CD8-positive, alpha-beta memory T cell (primary cell): Measurements from ENCODE around the gene PSMB4. TPM values are rescaled to one million over a fixed set of nuclear protein-coding genes. Genes with fewer than 3 reads are reported as not detected.

Source experiments
- CTCF ChIA-PET: fragments of 350-600 bp; sonication (Branson Sonifier 250); formaldehyde crosslinking; loops from one replicate; lab custom pipeline; 2021; ENCODE audit warnings: antibody characterized with exemption; lab: Charles Lee
- POLR2A ChIA-PET: fragments of 350-600 bp; sonication (Branson Sonifier 250); formaldehyde crosslinking; loops from one replicate; lab custom pipeline; 2021; ENCODE audit warnings: antibody characterized with exemption; lab: Charles Lee
- DNase-seq, 5 donors: peaks; one replicate each; pipeline versions ENCODE4 v3.0.0 to v3.0.0-alpha.2; 2020 to 2022; ENCODE audit warnings: mixed read lengths in 1 of 5
- H3K27ac ChIP-seq: one replicate; pipeline ENCODE4 v1.7.0; 2013; ENCODE audit warnings: low read depth, mild to moderate bottlenecking, low read length, moderate library complexity
- H3K27me3 ChIP-seq: 2 replicates; pipeline ENCODE4 v1.7.0; 2013; ENCODE audit warnings: low read length, mild to moderate bottlenecking; ENCODE audit not compliant: insufficient read depth, poor library complexity, severe bottlenecking
- H3K36me3 ChIP-seq: 2 replicates; pipeline ENCODE4 v1.7.0; 2013; ENCODE audit warnings: mild to moderate bottlenecking, low read length, moderate library complexity; ENCODE audit not compliant: insufficient read depth
- H3K4me1 ChIP-seq: 2 replicates; pipeline ENCODE4 v1.7.0; 2013; ENCODE audit warnings: mild to moderate bottlenecking, low read length, moderate library complexity; ENCODE audit not compliant: insufficient read depth
- H3K4me3 ChIP-seq: 2 replicates; pipeline ENCODE4 v1.7.0; 2013; ENCODE audit warnings: mild to moderate bottlenecking, low read length
- H3K9me3 ChIP-seq: 2 replicates; pipeline ENCODE4 v1.7.0; 2013; ENCODE audit warnings: mild to moderate bottlenecking, low read length
- H3K27ac Mint-ChIP-seq, 8 donors: one replicate each; pipeline ENCODE4 v1.8.0; 2020 to 2021; ENCODE audit warnings: mixed read lengths in 8 of 8, mild to moderate bottlenecking in 6 of 8, inconsistent platforms in 3 of 8, moderate library complexity in 3 of 8
- H3K27me3 Mint-ChIP-seq, 2 donors: one replicate each; pipeline ENCODE4 v1.8.0; 2020 to 2021; ENCODE audit warnings: mixed read lengths in 2 of 2, mild to moderate bottlenecking in 1 of 2, moderate library complexity in 1 of 2
- H3K36me3 Mint-ChIP-seq, 3 donors: one replicate each; pipeline ENCODE4 v1.8.0; 2020 to 2021; ENCODE audit warnings: mixed read lengths in 3 of 3, inconsistent platforms in 1 of 3, mild to moderate bottlenecking in 1 of 3
- H3K4me1 Mint-ChIP-seq, 3 donors: one replicate each; pipeline ENCODE4 v1.8.0; 2020 to 2021; ENCODE audit warnings: mixed read lengths in 3 of 3, inconsistent platforms in 1 of 3, mild to moderate bottlenecking in 1 of 3
- H3K4me3 Mint-ChIP-seq, 7 donors: one replicate each; pipeline ENCODE4 v1.8.0; 2020 to 2021; ENCODE audit warnings: mixed read lengths in 7 of 7, mild to moderate bottlenecking in 6 of 7, moderate library complexity in 4 of 7, inconsistent platforms in 2 of 7
- H3K9me3 Mint-ChIP-seq, 5 donors: one replicate each; pipeline ENCODE4 v1.8.0; 2020 to 2022; ENCODE audit warnings: mixed read lengths in 5 of 5, mild to moderate bottlenecking in 3 of 5, moderate library complexity in 2 of 5, inconsistent platforms in 1 of 5
- polyA plus RNA-seq: library from polyadenylated mRNA; unstranded; fragments of 300-500 nt; fragmentation: Illumina TruSeq; gene quantifications from one replicate; pipeline ENCODE4 v1.2.3, GENCODE V29; 2021
- total RNA-seq, 2 experiments: library from RNA; stranded (reverse); gene quantifications; one replicate each; pipeline ENCODE4 v1.2.3, GENCODE V29; 2021

The PSMB4 gene
- total and polyA plus RNA-seq, 3 experiments from 2014 or later = 60.1 to 492 (median 479) TPM

GRCh38 chr1:151367658-151368392, 31.5 kb upstream of the PSMB4 start:
- H3K9me3 ChIP-seq = no peaks in the 10 kb centered on the region
- no peaks in the 10 kb centered on the region for H3K27me3 Mint-ChIP-seq
- peaks cover 0 to 5% (median 2%) of the 10 kb centered on the region in 3 donors for H3K36me3 Mint-ChIP-seq
- H3K4me3 ChIP-seq = no peak overlapping the region
- no peak for DNase-seq
- H3K4me1 ChIP-seq = no peaks in the 10 kb centered on the region
- no peaks in the 10 kb centered on the region for H3K36me3 ChIP-seq
- peaks cover 0 to 2% (median 0%) of the 10 kb centered on the region in 5 donors for H3K9me3 Mint-ChIP-seq
- H3K27ac ChIP-seq = no peak overlapping the region
- POLR2A ChIA-PET = no interaction called here
- no peaks in the 10 kb centered on the region for H3K4me1 Mint-ChIP-seq
- H3K4me3 Mint-ChIP-seq = no peak overlapping the region
- CTCF ChIA-PET = no interaction called here
- peak overlapping the region in 1 of 8 donors; percentile 41 for H3K27ac Mint-ChIP-seq
- no peaks in the 10 kb centered on the region for H3K27me3 ChIP-seq

GRCh38 chr1:151368393-151369301, 30.7 kb upstream of the PSMB4 start:
- Mint-ChIP-seq H3K4me1 (no peaks in the 10 kb centered on the region), H3K27me3 (no peaks in the 10 kb centered on the region), H3K27ac (peak overlapping the region in 1 of 8 donors; percentile 41), H3K9me3 (peaks cover 0 to under 1% (median 0%) of the 10 kb centered on the region in 5 donors), H3K4me3 (no peak overlapping the region), H3K36me3 (peaks cover 0 to under 1% (median 0%) of the 10 kb centered on the region in 3 donors)
- Histone ChIP-seq H3K4me3 (no peak overlapping the region), H3K36me3 (no peaks in the 10 kb centered on the region), H3K27me3 (no peaks in the 10 kb centered on the region), H3K9me3 (no peaks in the 10 kb centered on the region), H3K4me1 (no peaks in the 10 kb centered on the region), H3K27ac (no peak overlapping the region)
- ChIA-PET CTCF (no interaction called here), POLR2A (no interaction called here)
- DNase-seq = no peak

GRCh38 chr1:151369302-151369610, 30.1 kb upstream of the PSMB4 start:
- Mint-ChIP-seq H3K4me3 (no peak overlapping the region), H3K36me3 (no peaks in the 10 kb centered on the region), H3K27ac (no peak overlapping the region), H3K27me3 (no peaks in the 10 kb centered on the region), H3K9me3 (no peaks in the 10 kb centered on the region), H3K4me1 (no peaks in the 10 kb centered on the region)
- Histone ChIP-seq H3K9me3 (no peaks in the 10 kb centered on the region), H3K27ac (no peak overlapping the region), H3K27me3 (no peaks in the 10 kb centered on the region), H3K4me3 (no peak overlapping the region), H3K36me3 (no peaks in the 10 kb centered on the region), H3K4me1 (no peaks in the 10 kb centered on the region)
- POLR2A ChIA-PET = interaction anchor here (0.5 kb wide), 1 partner anchor 98 kb away, joined by 5 read pairs; no protein-coding TSS in a partner anchor
- CTCF ChIA-PET = no interaction called here
- no peak for DNase-seq

GRCh38 chr1:151369621-151370048, 29.7 kb upstream of the PSMB4 start:
- no peak overlapping the region for H3K27ac ChIP-seq
- H3K4me3 ChIP-seq = no peak overlapping the region
- no peaks in the 10 kb centered on the region for H3K9me3 ChIP-seq
- Mint-ChIP-seq H3K9me3 (no peaks in the 10 kb centered on the region), H3K4me3 (no peak overlapping the region), H3K27me3 (no peaks in the 10 kb centered on the region), H3K27ac (no peak overlapping the region), H3K4me1 (no peaks in the 10 kb centered on the region), H3K36me3 (no peaks in the 10 kb centered on the region)
- ChIA-PET CTCF (no interaction called here), POLR2A (interaction anchor here (0.5 kb wide), 1 partner anchor 98 kb away, joined by 5 read pairs; no protein-coding TSS in a partner anchor)
- no peaks in the 10 kb centered on the region for H3K4me1 ChIP-seq
- H3K36me3 ChIP-seq = no peaks in the 10 kb centered on the region
- DNase-seq = no peak
- no peaks in the 10 kb centered on the region for H3K27me3 ChIP-seq

GRCh38 chr1:151370211-151370911, 29.0 kb upstream of the PSMB4 start:
- no peaks in the 10 kb centered on the region for H3K9me3 Mint-ChIP-seq
- H3K36me3 Mint-ChIP-seq = no peaks in the 10 kb centered on the region
- Histone ChIP-seq H3K36me3 (no peaks in the 10 kb centered on the region), H3K9me3 (no peaks in the 10 kb centered on the region), H3K27ac (no peak overlapping the region), H3K4me3 (no peak overlapping the region), H3K4me1 (no peaks in the 10 kb centered on the region), H3K27me3 (no peaks in the 10 kb centered on the region)
- H3K27ac Mint-ChIP-seq = peak overlapping the region in 1 of 8 donors; percentile 43
- no peaks in the 10 kb centered on the region for H3K27me3 Mint-ChIP-seq
- ChIA-PET CTCF (no interaction called here), POLR2A (no interaction called here)
- DNase-seq = no peak
- H3K4me1 Mint-ChIP-seq = no peaks in the 10 kb centered on the region
- H3K4me3 Mint-ChIP-seq = no peak overlapping the region

GRCh38 chr1:151371370-151372057, 27.9 kb upstream of the PSMB4 start:
- POLR2A ChIA-PET = no interaction called here
- CTCF ChIA-PET = interaction anchor here (1.5 kb wide), 1 partner anchor 31 kb away, joined by 5 read pairs; no protein-coding TSS in a partner anchor

GRCh38 chr1:151372058-151372934, 27.1 kb upstream of the PSMB4 start, which contains the start of gene SELENBP1:
Gene SELENBP1 (minus strand): TSS chr1:151372705. CDS start chr1:151372641, 64 bp downstream.
- no peak within 1 kb of the TSS for H3K4me3 ChIP-seq
- no peaks in the 10 kb centered on the region for H3K9me3 Mint-ChIP-seq
- CTCF ChIA-PET = interaction anchor here (1.5 kb wide), 1 partner anchor 32 kb away, joined by 5 read pairs; no protein-coding TSS in a partner anchor
- no peaks in the 10 kb centered on the region for H3K36me3 Mint-ChIP-seq
- no peak for DNase-seq
- H3K4me3 Mint-ChIP-seq = no peak within 1 kb of the TSS
- no peaks in the 10 kb centered on the region for H3K9me3 ChIP-seq
- no peaks in the 10 kb centered on the region for H3K4me1 Mint-ChIP-seq
- POLR2A ChIA-PET = no interaction called here
- H3K27me3 Mint-ChIP-seq = no peaks in the 10 kb centered on the region
- H3K4me1 ChIP-seq = no peaks in the 10 kb centered on the region
- peak within 1 kb of the TSS; percentile 43 for H3K27ac ChIP-seq
- H3K27ac Mint-ChIP-seq = peak within 1 kb of the TSS in 1 of 8 donors; percentile 30
- no peaks in the 10 kb centered on the region for H3K36me3 ChIP-seq
- H3K27me3 ChIP-seq = no peaks in the 10 kb centered on the region

More at GRCh38 chr1:151371370-151372057, 27.9 kb upstream of the PSMB4 start:
- no peak for DNase-seq
- no peak overlapping the region for H3K4me3 ChIP-seq
- H3K36me3 ChIP-seq = no peaks in the 10 kb centered on the region
- H3K9me3 Mint-ChIP-seq = no peaks in the 10 kb centered on the region
- H3K27me3 Mint-ChIP-seq = no peaks in the 10 kb centered on the region
- no peaks in the 10 kb centered on the region for H3K4me1 ChIP-seq
- H3K27ac Mint-ChIP-seq = peak overlapping the region in 1 of 8 donors; percentile 15
- no peaks in the 10 kb centered on the region for H3K36me3 Mint-ChIP-seq
- H3K4me3 Mint-ChIP-seq = no peak overlapping the region
- H3K27ac ChIP-seq = peak overlapping the region; percentile 43
- H3K4me1 Mint-ChIP-seq = no peaks in the 10 kb centered on the region
- H3K27me3 ChIP-seq = no peaks in the 10 kb centered on the region
- H3K9me3 ChIP-seq = no peaks in the 10 kb centered on the region
